ENCODE measurements around the gene GPC1.

DNA sequence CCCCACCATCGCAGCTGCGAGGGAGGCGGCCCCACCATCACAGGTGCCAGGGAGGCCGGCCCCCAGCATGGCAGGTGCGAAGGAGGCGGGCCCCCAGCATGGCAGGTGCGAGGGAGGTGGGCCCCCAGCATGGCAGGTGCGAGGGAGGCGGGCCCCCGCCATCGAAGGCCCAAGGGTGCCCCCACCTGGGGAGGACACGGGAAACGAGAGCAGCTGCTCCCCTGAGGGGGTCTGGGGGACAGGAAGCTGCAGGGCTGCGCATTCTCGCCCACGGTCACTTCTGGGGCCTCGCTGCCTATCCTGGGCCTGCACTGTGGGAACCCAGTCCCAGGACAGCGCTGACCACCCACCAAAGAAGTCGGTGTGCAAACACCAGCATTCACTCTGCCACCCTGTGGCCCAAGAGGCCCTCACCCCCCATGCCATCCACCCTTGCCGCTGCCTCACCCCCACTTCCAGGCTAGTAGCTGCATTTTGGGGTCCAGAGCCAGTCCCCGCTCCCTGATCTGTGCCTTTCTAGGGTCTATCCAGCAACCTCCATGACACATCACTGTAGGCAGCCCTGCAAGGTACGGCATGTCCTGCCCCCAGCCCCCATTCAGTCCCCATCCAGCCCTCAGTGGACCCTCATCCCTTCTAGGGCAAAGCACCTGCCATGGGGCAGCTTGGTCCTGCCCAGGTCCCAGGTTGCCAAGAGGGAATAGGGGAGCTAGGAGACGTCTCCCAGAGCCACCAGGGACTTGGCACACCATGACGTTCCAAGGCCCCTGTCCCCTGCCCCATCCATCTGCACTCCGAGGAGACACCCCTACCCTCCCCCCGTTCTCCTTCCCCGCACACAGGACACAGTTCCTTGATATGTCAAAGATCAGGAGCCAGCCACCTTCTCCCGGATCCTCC is 24.0 kb upstream of the GPC1 start:
- TF ChIP-seq POLR2A (IDR thresholded peaks at IDR 0.05; ENCODE audit: low read length) (no peak), GATA1 (IDR thresholded peaks at IDR 0.05; ENCODE audit: low read depth, low read length) (no peak)

All from erythroblast (primary cell).